Mucosa of descending colon (tissue), 3 donors: ENCODE data around the gene CCND1. TPM values are rescaled to one million over a fixed set of nuclear protein-coding genes. Genes with fewer than 3 reads are reported as not detected.

ENCODE experiments used
- ATAC-seq: fragments of 200-7000 bp; cut with Tn5 transposase; one replicate; pipeline ENCODE4 v1.9.1; 2020; ENCODE audit warnings: mild to moderate bottlenecking, moderate library complexity
- DNase-seq, 3 donors: peaks; one replicate each; pipeline ENCODE4 v3.0.0-alpha.2; 2020
- H3K36me3 ChIP-seq: fragments of 200-600 bp; one replicate; pipeline ENCODE4 v1.8.0; 2021; ENCODE audit warnings: low read depth, mild to moderate bottlenecking
- H3K4me1 ChIP-seq: fragments of 200-600 bp; one replicate; pipeline ENCODE4 v1.8.0; 2021; ENCODE audit warnings: low read depth, mild to moderate bottlenecking
- H3K4me3 ChIP-seq: fragments of 200-600 bp; one replicate; pipeline ENCODE4 v1.8.0; 2021; ENCODE audit warnings: mild to moderate bottlenecking
- H3K9me3 ChIP-seq: fragments of 200-600 bp; one replicate; pipeline ENCODE4 v1.8.0; 2021; ENCODE audit warnings: mild to moderate bottlenecking
- CTCF ChIP-seq: fragments of 200-600 bp; IDR thresholded peaks from one replicate; pipeline ENCODE4 v1.8.0; 2022; ENCODE audit warnings: antibody characterized with exemption, mild to moderate bottlenecking
- intact Hi-C, 2 donors: fragments of 100-400 bp; cut with DNase I in 1 of 2; cut with micrococcal nuclease in 1 of 2; formaldehyde crosslinking; loops; one replicate each; pipeline versions ENCODE4 v1.11.0 to v1.11.1; 2022; cut with DNase I, micrococcal nuclease
- total RNA-seq, 3 donors: library from RNA; stranded (reverse); fragmentation: NEBNext Ultra II Directional in 2 of 3; extraction: Animal tissue kit (Norgen Biotek cat#: 25700) in 2 of 3; gene quantifications; one replicate each; pipeline versions ENCODE4 v1.2.1 to v1.2.4, GENCODE V29; 2021 to 2023
- donor health status: DM: no; HTN: no; CAD: no; lungs with moderate emphysema.
- donor health status: DM: no; HTN: no; CAD: no.
- donor health status: DM: no; HTN: yes; CAD: no.

Gene CCND1
- total RNA-seq, 3 donors from 2014 or later: 44.6 to 82.4 (median 58.9) TPM

- intact Hi-C loops: no loop called here
- DNase-seq: peak in 2 of 3 donors; percentile 8 to 34
- no peaks in the 10 kb centered on the region for H3K4me1 ChIP-seq
- H3K36me3 ChIP-seq: no peaks in the 10 kb centered on the region
- no peak overlapping the region for H3K4me3 ChIP-seq
- no peak for TF ChIP-seq CTCF
- no peak for ATAC-seq
- H3K9me3 ChIP-seq: no peaks in the 10 kb centered on the region
These were observed 23.3 kb downstream of the CCND1 start for GRCh38 chr11:69664103-69664775.

GRCh38 chr11:69664901-69665300 is 23.9 kb downstream of the CCND1 start:
- H3K4me3 ChIP-seq: no peak overlapping the region
- intact Hi-C loops: no loop called here
- no peak for TF ChIP-seq CTCF
- DNase-seq (peak in 2 of 3 donors; percentile 6 to 12), ATAC-seq (no peak)
- no peaks in the 10 kb centered on the region for H3K4me1 ChIP-seq
- H3K9me3 ChIP-seq: no peaks in the 10 kb centered on the region
- H3K36me3 ChIP-seq: no peaks in the 10 kb centered on the region

GRCh38 chr11:69665669-69666068 is 24.7 kb downstream of the CCND1 start:
- Histone ChIP-seq H3K4me3 (no peak overlapping the region), H3K4me1 (peaks cover 2% of the 10 kb centered on the region), H3K9me3 (no peaks in the 10 kb centered on the region), H3K36me3 (no peaks in the 10 kb centered on the region)
- ATAC-seq (no peak), DNase-seq (peak in 1 of 3 donors; percentile 12)
- TF ChIP-seq CTCF: no peak
- intact Hi-C loops: no loop called here

- H3K4me3 ChIP-seq: no peak overlapping the region
- TF ChIP-seq CTCF: no peak
- no peaks in the 10 kb centered on the region for H3K36me3 ChIP-seq
- DNase-seq (peak in 1 of 3 donors; percentile 21), ATAC-seq (no peak)
- intact Hi-C loops: no loop called here
- no peaks in the 10 kb centered on the region for H3K9me3 ChIP-seq
- H3K4me1 ChIP-seq: peaks cover 2% of the 10 kb centered on the region
These were observed 25.3 kb downstream of the CCND1 start for GRCh38 chr11:69666261-69666660.

GRCh38 chr11:69666752-69667536 is 26.0 kb downstream of the CCND1 start:
- Histone ChIP-seq H3K9me3 (no peaks in the 10 kb centered on the region), H3K4me1 (peaks cover 2% of the 10 kb centered on the region), H3K4me3 (no peak overlapping the region), H3K36me3 (no peaks in the 10 kb centered on the region)
- DNase-seq: peak in 1 of 3 donors; percentile 12
- no peak for TF ChIP-seq CTCF
- no peak for ATAC-seq
- intact Hi-C loops: no loop called here
